Measurements from ENCODE around the gene PBLD. TPM values are rescaled to one million over a fixed set of nuclear protein-coding genes. Genes with fewer than 3 reads are reported as not detected.

The PBLD gene
- total RNA-seq, 1 donor from 2014 or later, result 0.53 TPM

GRCh38 chr10:68261132-68261856 is 71.4 kb downstream of the PBLD start:
- no peak for DNase-seq (ENCODE audit: low read depth)
- no peak for TF ChIP-seq CTCF (IDR thresholded peaks at IDR 0.05; ENCODE audit: insufficient read depth, low read length, severe bottlenecking)

GRCh38 chr10:68253346-68253745 is 79.4 kb downstream of the PBLD start:
- Histone ChIP-seq H3K4me3 (ENCODE audit: low read depth, low read length) (no peak overlapping the region), H3K27me3 (ENCODE audit: control insufficient read depth, insufficient read depth, low read length) (no peaks in the 10 kb centered on the region), H3K36me3 (ENCODE audit: control insufficient read depth, insufficient read depth, low read length) (no peaks in the 10 kb centered on the region)
- no peak for TF ChIP-seq CTCF (IDR thresholded peaks at IDR 0.05; ENCODE audit: insufficient read depth, low read length, severe bottlenecking)
- FAIRE-seq (no peak), DNase-seq (ENCODE audit: low read depth) (no peak)

More at GRCh38 chr10:68261132-68261856, 71.4 kb downstream of the PBLD start:
- no peak for FAIRE-seq
- H3K4me3 ChIP-seq (ENCODE audit: low read depth, low read length), result no peak overlapping the region
- no peaks in the 10 kb centered on the region for H3K27me3 ChIP-seq (ENCODE audit: control insufficient read depth, insufficient read depth, low read length)
- no peaks in the 10 kb centered on the region for H3K36me3 ChIP-seq (ENCODE audit: control insufficient read depth, insufficient read depth, low read length)

- no peak for DNase-seq (ENCODE audit: low read depth)
- FAIRE-seq, result no peak
- TF ChIP-seq CTCF (IDR thresholded peaks at IDR 0.05; ENCODE audit: insufficient read depth, low read length, severe bottlenecking), result no peak
- Histone ChIP-seq H3K27me3 (ENCODE audit: control insufficient read depth, insufficient read depth, low read length) (no peaks in the 10 kb centered on the region), H3K36me3 (ENCODE audit: control insufficient read depth, insufficient read depth, low read length) (no peaks in the 10 kb centered on the region), H3K4me3 (ENCODE audit: low read depth, low read length) (no peak overlapping the region)
Observed at GRCh38 chr10:68251625-68252495, 80.9 kb downstream of the PBLD start.

GRCh38 chr10:68251151-68251550 is 81.6 kb downstream of the PBLD start:
- Histone ChIP-seq H3K36me3 (ENCODE audit: control insufficient read depth, insufficient read depth, low read length) (no peaks in the 10 kb centered on the region), H3K27me3 (ENCODE audit: control insufficient read depth, insufficient read depth, low read length) (no peaks in the 10 kb centered on the region), H3K4me3 (ENCODE audit: low read depth, low read length) (no peak overlapping the region)
- peak; percentile 40 for FAIRE-seq
- DNase-seq (ENCODE audit: low read depth), result no peak
- no peak for TF ChIP-seq CTCF (IDR thresholded peaks at IDR 0.05; ENCODE audit: insufficient read depth, low read length, severe bottlenecking)

GRCh38 chr10:68249297-68249696 is 83.4 kb downstream of the PBLD start:
- no peaks in the 10 kb centered on the region for H3K36me3 ChIP-seq (ENCODE audit: control insufficient read depth, insufficient read depth, low read length)
- TF ChIP-seq CTCF (IDR thresholded peaks at IDR 0.05; ENCODE audit: insufficient read depth, low read length, severe bottlenecking), result no peak
- H3K27me3 ChIP-seq (ENCODE audit: control insufficient read depth, insufficient read depth, low read length), result no peaks in the 10 kb centered on the region
- DNase-seq (ENCODE audit: low read depth), result no peak
- H3K4me3 ChIP-seq (ENCODE audit: low read depth, low read length), result no peak overlapping the region
- FAIRE-seq, result no peak
